Naive thymus-derived CD4-positive, alpha-beta T cell (primary cell): ENCODE measurements around the gene SLC7A5. TPM values are rescaled to one million over a fixed set of nuclear protein-coding genes. Genes with fewer than 3 reads are reported as not detected.
A peak's percentile ranks its signal among the peaks of the same experiment; 100 is the strongest.

Experiments used
- ATAC-seq: fragments of 150-1000 bp; cut with Tn5 transposase; 2 replicates; pipeline ENCODE4 v1.10.0; 2021; ENCODE audit warnings: mild to moderate bottlenecking, moderate library complexity
- CTCF ChIA-PET: fragments of 350-600 bp; sonication (Branson Sonifier 250); formaldehyde crosslinking; loops from one replicate; lab custom pipeline; 2021; ENCODE audit warnings: antibody characterized with exemption; lab: Charles Lee
- POLR2A ChIA-PET: fragments of 350-600 bp; sonication (Branson Sonifier 250); formaldehyde crosslinking; loops from one replicate; lab custom pipeline; 2021; ENCODE audit warnings: antibody characterized with exemption, inconsistent platforms; lab: Charles Lee
- DNase-seq, 9 donors: peaks; one replicate each; pipeline versions ENCODE4 v3.0.0 to v3.0.0-alpha.2; 2020 to 2022; ENCODE audit warnings: mixed read lengths in 1 of 9
- H3K27ac ChIP-seq: one replicate; pipeline ENCODE4 v1.7.0; 2013; ENCODE audit warnings: mild to moderate bottlenecking, low read depth, low read length, moderate library complexity
- H3K27me3 ChIP-seq, 2 donors: one replicate each; pipeline ENCODE4 v1.7.0; 2013; ENCODE audit warnings: low read length in 2 of 2, mild to moderate bottlenecking in 2 of 2, moderate library complexity in 2 of 2; ENCODE audit not compliant: control insufficient read depth in 2 of 2, insufficient read depth in 2 of 2
- H3K36me3 ChIP-seq, 3 experiments: 1 replicate in 2 of 3; 2 replicates in 1 of 3; pipeline ENCODE4 v1.7.0; 2013; ENCODE audit warnings: low read length in 3 of 3, mild to moderate bottlenecking in 3 of 3, moderate library complexity in 1 of 3; ENCODE audit not compliant: insufficient read depth in 3 of 3, control insufficient read depth in 2 of 3
- H3K4me1 ChIP-seq, 2 donors: one replicate each; pipeline ENCODE4 v1.7.0; 2013; ENCODE audit warnings: low read length in 2 of 2, mild to moderate bottlenecking in 2 of 2, moderate library complexity in 1 of 2; ENCODE audit not compliant: control insufficient read depth in 2 of 2, insufficient read depth in 2 of 2
- H3K4me3 ChIP-seq: 2 replicates; pipeline ENCODE4 v1.7.0; 2013; ENCODE audit warnings: mild to moderate bottlenecking, low read length
- H3K9me3 ChIP-seq, 3 experiments: 1 replicate in 2 of 3; 2 replicates in 1 of 3; pipeline ENCODE4 v1.7.0; 2013; ENCODE audit warnings: low read length in 3 of 3; ENCODE audit not compliant: control insufficient read depth in 2 of 3
- H3K27ac Mint-ChIP-seq, 9 donors: one replicate each; pipeline ENCODE4 v1.8.0; 2020 to 2022; ENCODE audit warnings: mixed read lengths in 9 of 9, mild to moderate bottlenecking in 8 of 9, moderate library complexity in 5 of 9, inconsistent platforms in 2 of 9
- H3K27me3 Mint-ChIP-seq, 5 donors: one replicate each; pipeline ENCODE4 v1.8.0; 2021 to 2022; ENCODE audit warnings: mixed read lengths in 5 of 5, mild to moderate bottlenecking in 1 of 5
- H3K36me3 Mint-ChIP-seq, 5 donors: one replicate each; pipeline ENCODE4 v1.8.0; 2020 to 2022; ENCODE audit warnings: mixed read lengths in 5 of 5, mild to moderate bottlenecking in 3 of 5, inconsistent platforms in 1 of 5
- H3K4me1 Mint-ChIP-seq, 7 donors: one replicate each; pipeline ENCODE4 v1.8.0; 2020 to 2022; ENCODE audit warnings: mixed read lengths in 7 of 7, mild to moderate bottlenecking in 3 of 7, inconsistent platforms in 1 of 7
- H3K4me3 Mint-ChIP-seq, 10 donors: one replicate each; pipeline ENCODE4 v1.8.0; 2020 to 2022; ENCODE audit warnings: mild to moderate bottlenecking in 10 of 10, mixed read lengths in 10 of 10, moderate library complexity in 6 of 10, inconsistent platforms in 2 of 10
- H3K9me3 Mint-ChIP-seq, 11 donors: one replicate each; pipeline ENCODE4 v1.8.0; 2020 to 2022; ENCODE audit warnings: mixed read lengths in 11 of 11, mild to moderate bottlenecking in 4 of 11, inconsistent platforms in 1 of 11, moderate library complexity in 1 of 11
- intact Hi-C, 2 donors: fragments of 100-400 bp; cut with micrococcal nuclease; formaldehyde crosslinking; loops; one replicate each; pipeline ENCODE4 v1.15.1; 2023
- polyA plus RNA-seq, 2 donors: library from polyadenylated mRNA; unstranded; fragments of 300-500 nt; fragmentation: Illumina TruSeq; gene quantifications; one replicate each; pipeline ENCODE4 v1.2.3, GENCODE V29; 2021
- total RNA-seq, 6 experiments: library from RNA in 5 of 6; stranded (reverse) in 5 of 6; gene quantifications; 1 replicate in 5 of 6; 2 replicates in 1 of 6; pipeline ENCODE4 v1.2.3 and lab custom pipeline; 2021 to 2026

SLC7A5 gene
- total and polyA plus RNA-seq, 7 experiments from 2014 or later, result 3.3 to 113 (median 7.0) TPM

DNA sequence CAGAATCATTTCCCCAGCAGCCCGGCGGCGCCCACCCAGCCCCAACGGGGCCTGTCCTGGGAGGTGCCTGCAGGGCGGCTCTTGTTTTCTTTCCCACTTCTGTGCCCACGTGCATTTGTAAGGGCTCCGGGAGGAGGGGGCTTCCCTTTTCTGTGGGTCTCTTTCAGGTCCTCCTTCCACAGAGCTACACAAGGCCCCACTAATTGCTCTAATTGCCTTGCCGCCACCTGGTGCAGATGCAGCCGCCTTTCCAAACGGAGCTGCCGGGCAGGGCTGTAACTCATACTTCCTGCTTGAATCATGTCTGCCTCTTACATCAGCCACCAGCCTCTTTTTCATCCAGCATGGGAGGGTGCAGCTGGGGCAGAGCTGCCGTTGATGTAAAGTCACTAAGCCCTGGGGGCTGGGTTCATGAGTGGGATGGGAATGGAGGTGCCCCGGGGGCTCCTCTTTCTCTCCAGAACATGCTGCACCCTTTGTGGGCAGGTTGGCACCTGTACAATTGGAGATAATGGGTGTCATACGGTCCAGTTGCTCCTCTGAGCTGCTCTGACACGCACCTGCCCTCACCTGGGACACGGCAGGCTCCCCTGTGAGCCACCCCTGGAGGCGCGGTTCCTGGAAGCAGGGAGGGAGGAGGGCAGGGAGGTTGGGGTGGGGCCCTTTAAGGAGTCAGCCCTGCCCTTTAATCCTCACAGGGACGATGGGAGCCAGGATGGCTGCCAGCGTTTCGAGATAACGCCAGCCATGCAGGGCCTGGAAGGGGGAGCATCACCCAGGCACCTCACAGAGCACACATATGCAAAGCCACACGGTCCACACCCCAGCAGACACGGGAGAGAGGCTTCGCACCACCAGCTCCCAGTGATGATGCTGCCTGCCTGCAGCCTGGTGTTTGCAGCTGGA lies 62.4 kb downstream of the SLC7A5 start:
- no peaks in the 10 kb centered on the region for H3K36me3 ChIP-seq
- ChIA-PET POLR2A (interaction anchor here (0.7 to 2.2 kb wide), 8 partner anchors 9 to 144 kb away, joined by 3 to 15 read pairs (median 3); partner anchors contain the start of gene BANP), CTCF (interaction anchor here (1.3 to 2.6 kb wide), 6 partner anchors 18 to 64 kb away, joined by 3 to 13 read pairs (median 5); no protein-coding TSS in a partner anchor)
- Mint-ChIP-seq H3K4me3 (peak overlapping the region; percentile 87 to 97 (median 89)), H3K27ac (peak overlapping the region; percentile 89 to 98 (median 96)), H3K9me3 (no peaks in the 10 kb centered on the region), H3K27me3 (peaks cover 0 to 5% (median 0%) of the 10 kb centered on the region in 5 donors), H3K36me3 (peaks cover 0 to 3% (median 0%) of the 10 kb centered on the region in 5 donors), H3K4me1 (peaks cover 11 to 38% (median 14%) of the 10 kb centered on the region in 7 donors)
- no peaks in the 10 kb centered on the region for H3K9me3 ChIP-seq
- DNase-seq, result peak in 8 of 9 donors; percentile 39 to 64 (median 58)
- H3K4me1 ChIP-seq, result peaks cover 0 to 15% of the 10 kb centered on the region in 2 donors
- peak overlapping the region; percentile 68 for H3K27ac ChIP-seq
- peak overlapping the region; percentile 57 for H3K4me3 ChIP-seq
- intact Hi-C loops, result loop anchor here (1.0 to 5.0 kb wide), 3 partner anchors 28 to 62 kb away; partner anchors contain the start of gene SLC7A5 (in 1 of the 2)
- peak; percentile 84 for ATAC-seq
- H3K27me3 ChIP-seq, result no peaks in the 10 kb centered on the region

- no peaks in the 10 kb centered on the region for H3K36me3 ChIP-seq
- H3K4me1 ChIP-seq, result peaks cover 0 to 15% of the 10 kb centered on the region in 2 donors
- H3K9me3 ChIP-seq, result no peaks in the 10 kb centered on the region
- Mint-ChIP-seq H3K4me1 (peaks cover 9 to 35% (median 14%) of the 10 kb centered on the region in 7 donors), H3K9me3 (no peaks in the 10 kb centered on the region), H3K36me3 (peaks cover 0 to 3% (median 0%) of the 10 kb centered on the region in 5 donors), H3K4me3 (peak overlapping the region; percentile 87 to 97 (median 89)), H3K27ac (peak overlapping the region; percentile 89 to 98 (median 96)), H3K27me3 (peaks cover 0 to 4% (median 0%) of the 10 kb centered on the region in 5 donors)
- H3K4me3 ChIP-seq, result peak overlapping the region; percentile 57
- ATAC-seq (peak; percentile 20), DNase-seq (no peak)
- no peaks in the 10 kb centered on the region for H3K27me3 ChIP-seq
- CTCF ChIA-PET, result interaction anchor here (1.5 to 2.6 kb wide), 5 partner anchors 17 to 60 kb away, joined by 3 to 13 read pairs (median 6); no protein-coding TSS in a partner anchor
- H3K27ac ChIP-seq, result peak overlapping the region; percentile 68
- POLR2A ChIA-PET, result interaction anchor here (0.7 to 2.2 kb wide), 6 partner anchors 9 to 147 kb away, joined by 3 to 15 read pairs (median 4); partner anchors contain the start of gene BANP
- intact Hi-C loops, result loop anchor here (1.0 to 5.0 kb wide), 3 partner anchors 27 to 63 kb away; partner anchors contain the start of gene SLC7A5 (in 1 of the 2)
Observed at GRCh38 chr16:87806261-87806640, 63.1 kb downstream of the SLC7A5 start.

- Mint-ChIP-seq H3K9me3 (peaks cover 0 to 5% (median 0%) of the 10 kb centered on the region in 11 donors), H3K4me3 (no peak overlapping the region), H3K36me3 (peaks cover 0 to 8% (median 2%) of the 10 kb centered on the region in 5 donors), H3K4me1 (peaks cover 8 to 21% (median 13%) of the 10 kb centered on the region in 7 donors), H3K27me3 (no peaks in the 10 kb centered on the region), H3K27ac (no peak overlapping the region)
- POLR2A ChIA-PET, result no interaction called here
- Histone ChIP-seq H3K36me3 (no peaks in the 10 kb centered on the region), H3K27ac (no peak overlapping the region), H3K9me3 (no peaks in the 10 kb centered on the region), H3K4me1 (peaks cover 0 to 15% of the 10 kb centered on the region in 2 donors), H3K4me3 (no peak overlapping the region), H3K27me3 (no peaks in the 10 kb centered on the region)
- CTCF ChIA-PET, result interaction anchor here (1.0 kb wide), 1 partner anchor 24 kb away, joined by 5 read pairs; no protein-coding TSS in a partner anchor
- no peak for ATAC-seq
- intact Hi-C loops, result no loop called here
- DNase-seq, result no peak
Observed at GRCh38 chr16:87803385-87803784, 65.9 kb downstream of the SLC7A5 start.

GRCh38 chr16:87802670-87803069 lies 66.6 kb downstream of the SLC7A5 start:
- Mint-ChIP-seq H3K4me1 (peaks cover 8 to 20% (median 13%) of the 10 kb centered on the region in 7 donors), H3K36me3 (peaks cover 0 to 8% (median 0%) of the 10 kb centered on the region in 5 donors), H3K27ac (no peak overlapping the region), H3K9me3 (peaks cover 0 to 5% (median 0%) of the 10 kb centered on the region in 11 donors), H3K4me3 (no peak overlapping the region), H3K27me3 (no peaks in the 10 kb centered on the region)
- no peaks in the 10 kb centered on the region for H3K9me3 ChIP-seq
- intact Hi-C loops, result no loop called here
- no peaks in the 10 kb centered on the region for H3K27me3 ChIP-seq
- ChIA-PET CTCF (interaction anchor here (0.8 kb wide), 1 partner anchor 48 kb away, joined by 6 read pairs; no protein-coding TSS in a partner anchor), POLR2A (no interaction called here)
- H3K36me3 ChIP-seq, result no peaks in the 10 kb centered on the region
- no peak overlapping the region for H3K4me3 ChIP-seq
- H3K27ac ChIP-seq, result no peak overlapping the region
- peaks cover 0 to 15% of the 10 kb centered on the region in 2 donors for H3K4me1 ChIP-seq
- ATAC-seq, result no peak
- DNase-seq, result no peak

DNA sequence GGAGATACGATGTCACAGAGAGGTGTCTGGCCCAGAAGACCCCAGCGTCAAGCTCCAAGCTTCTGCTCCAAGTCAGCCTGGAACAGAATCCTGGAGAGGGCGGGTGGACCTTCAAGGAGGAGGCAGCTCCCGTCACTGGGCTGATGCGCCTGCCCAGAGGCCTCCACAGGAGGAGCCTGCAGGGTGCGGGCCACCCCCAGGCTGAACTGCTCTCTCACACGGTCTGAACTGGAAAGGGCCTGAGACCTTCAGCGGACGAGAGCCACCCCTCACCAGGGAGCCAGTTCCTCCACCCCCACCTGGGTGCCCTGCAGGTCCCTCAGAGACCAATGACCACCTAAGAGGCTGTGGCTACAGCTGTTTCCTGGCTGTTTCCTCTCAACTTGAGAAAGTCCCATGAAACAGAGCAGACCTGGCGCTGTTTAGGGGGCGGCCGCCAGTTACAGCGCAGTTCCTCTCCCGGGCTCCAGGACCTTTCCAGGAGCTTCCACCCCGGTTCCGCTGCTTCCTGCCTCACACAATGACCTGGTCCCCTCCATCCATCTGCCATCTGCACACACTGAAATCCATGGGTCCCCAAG lies 67.5 kb downstream of the SLC7A5 start:
- Mint-ChIP-seq H3K27ac (no peak overlapping the region), H3K9me3 (peaks cover 0 to 5% (median 0%) of the 10 kb centered on the region in 11 donors), H3K4me1 (peaks cover 6 to 11% (median 8%) of the 10 kb centered on the region in 7 donors), H3K27me3 (no peaks in the 10 kb centered on the region), H3K36me3 (peaks cover 0 to 8% (median 0%) of the 10 kb centered on the region in 5 donors), H3K4me3 (no peak overlapping the region)
- Histone ChIP-seq H3K36me3 (no peaks in the 10 kb centered on the region), H3K4me3 (no peak overlapping the region), H3K4me1 (peaks cover 0 to 8% of the 10 kb centered on the region in 2 donors), H3K27me3 (no peaks in the 10 kb centered on the region), H3K27ac (no peak overlapping the region), H3K9me3 (no peaks in the 10 kb centered on the region)
- CTCF ChIA-PET, result interaction anchor here (0.8 kb wide), 1 partner anchor 49 kb away, joined by 6 read pairs; no protein-coding TSS in a partner anchor
- POLR2A ChIA-PET, result no interaction called here
- intact Hi-C loops, result no loop called here
- no peak for DNase-seq
- no peak for ATAC-seq

GRCh38 chr16:87800497-87800896 lies 68.8 kb downstream of the SLC7A5 start:
- Mint-ChIP-seq H3K4me3 (no peak overlapping the region), H3K27ac (no peak overlapping the region), H3K4me1 (no peaks in the 10 kb centered on the region), H3K36me3 (peaks cover 0 to 8% (median 0%) of the 10 kb centered on the region in 5 donors), H3K9me3 (peaks cover 0 to 5% (median 0%) of the 10 kb centered on the region in 11 donors), H3K27me3 (no peaks in the 10 kb centered on the region)
- POLR2A ChIA-PET, result no interaction called here
- H3K9me3 ChIP-seq, result no peaks in the 10 kb centered on the region
- H3K36me3 ChIP-seq, result no peaks in the 10 kb centered on the region
- H3K27me3 ChIP-seq, result no peaks in the 10 kb centered on the region
- no peak overlapping the region for H3K4me3 ChIP-seq
- ATAC-seq (no peak), DNase-seq (no peak)
- H3K4me1 ChIP-seq, result no peaks in the 10 kb centered on the region
- CTCF ChIA-PET, result no interaction called here
- H3K27ac ChIP-seq, result no peak overlapping the region
- intact Hi-C loops, result no loop called here
